ENCODE data around the gene VPS26C.

The VPS26C gene

DNA sequence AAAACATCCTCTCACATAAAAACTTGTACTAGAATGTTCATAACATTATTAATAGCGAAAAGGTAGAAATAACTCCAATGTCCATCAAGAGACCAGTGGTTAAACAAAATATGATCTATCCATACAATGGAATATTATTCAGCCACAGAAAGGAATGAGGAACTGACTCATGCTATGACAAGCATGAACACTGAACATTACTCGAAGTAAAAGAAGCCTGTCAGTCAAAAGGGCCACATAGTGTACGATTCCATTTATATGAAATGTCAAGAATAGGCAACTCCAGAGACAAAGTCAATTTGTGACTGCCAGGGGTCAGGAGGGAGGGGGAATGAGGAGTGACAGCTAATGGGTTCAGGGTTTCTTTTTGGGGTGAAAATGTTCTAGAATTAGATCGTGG is 2.3 kb downstream of the VPS26C start:
- no peak for DNase-seq (ENCODE audit: low read depth in 2 of 2)

DNA sequence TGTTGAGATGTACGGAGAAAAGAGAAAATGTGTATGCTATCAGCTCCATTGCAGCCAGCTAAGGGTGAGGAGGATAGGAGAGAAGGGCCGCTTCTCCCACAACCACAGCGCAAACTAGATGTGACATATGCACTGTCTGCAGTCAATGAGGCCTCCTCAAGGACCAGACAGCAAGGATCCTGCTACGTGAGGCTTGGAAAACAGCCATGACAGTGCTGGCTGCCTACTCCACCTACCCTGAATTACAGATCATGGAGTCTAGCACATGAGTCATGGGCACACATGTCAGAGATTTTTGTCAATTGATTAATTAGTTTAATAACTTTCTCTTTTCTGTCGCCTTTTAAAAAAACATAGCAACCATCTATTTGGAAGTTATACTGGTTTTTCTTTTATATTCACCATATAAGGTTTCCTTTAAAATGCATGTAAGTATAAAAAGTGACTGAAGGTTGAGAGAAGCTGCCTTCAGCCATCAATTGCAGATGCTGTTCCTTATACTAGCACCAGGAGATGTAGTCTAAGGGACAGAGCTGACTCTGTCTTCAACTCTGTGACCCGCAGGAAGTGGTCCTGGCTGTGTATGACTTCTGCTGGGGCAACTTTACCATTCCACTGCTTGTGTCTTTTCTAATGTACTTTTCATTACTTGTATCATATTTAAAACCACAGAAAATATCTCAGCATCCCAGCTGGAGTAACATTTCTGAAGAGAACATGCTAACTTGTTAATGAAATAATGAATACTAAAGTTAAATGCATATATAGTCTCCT is 3.1 kb downstream of the VPS26C start:
- no peak for DNase-seq (ENCODE audit: low read depth in 2 of 2)

GRCh38 chr21:37259426-37259825 is 7.7 kb downstream of the VPS26C start:
- no peak for DNase-seq (ENCODE audit: low read depth in 2 of 2)

DNA sequence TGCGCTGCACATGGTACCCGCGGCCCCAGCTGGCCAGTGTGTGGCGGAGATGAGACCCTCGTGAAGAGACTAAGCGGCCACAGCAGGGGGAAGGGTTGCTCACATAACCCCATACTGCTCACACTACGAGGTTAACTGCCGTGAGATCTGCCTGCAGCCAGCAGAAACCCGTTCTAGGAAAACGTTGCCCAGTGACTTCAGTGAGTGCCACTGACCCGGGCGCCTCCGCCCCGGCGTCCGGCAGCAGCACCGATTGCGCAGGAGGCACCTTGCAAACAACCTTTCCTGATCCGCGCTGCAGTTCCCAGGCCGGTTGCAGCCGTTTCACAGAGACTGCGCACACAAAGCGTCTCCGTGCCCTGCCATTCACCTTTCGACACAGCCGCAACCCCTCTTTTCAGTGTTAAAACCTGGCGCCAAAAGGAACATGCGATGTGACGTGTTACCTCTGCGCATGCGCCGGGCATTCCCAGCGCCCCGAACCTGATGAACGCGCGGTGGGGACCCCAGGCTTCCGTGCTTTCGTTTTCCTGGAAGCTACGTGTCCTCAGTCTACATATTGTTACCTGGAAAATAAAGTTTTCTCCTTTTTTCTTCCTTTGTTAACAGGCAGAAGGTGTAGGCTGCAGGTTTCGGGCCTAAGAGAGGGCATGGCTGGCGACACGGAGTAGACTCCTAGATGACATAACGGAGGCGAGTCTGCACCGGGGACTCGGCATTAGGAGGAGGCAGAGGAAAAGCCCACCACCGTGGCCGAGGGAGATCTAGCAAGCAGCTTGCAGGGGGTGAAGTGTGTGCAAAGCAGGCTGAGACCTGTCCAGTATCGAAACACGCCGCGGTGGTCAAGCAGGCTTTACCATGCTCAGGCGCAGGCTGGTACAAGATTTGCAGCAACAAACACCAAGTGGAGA is 8.9 kb downstream of the VPS26C start:
- peak; percentile 66 to 78 for DNase-seq (ENCODE audit: low read depth in 2 of 2)

DNA sequence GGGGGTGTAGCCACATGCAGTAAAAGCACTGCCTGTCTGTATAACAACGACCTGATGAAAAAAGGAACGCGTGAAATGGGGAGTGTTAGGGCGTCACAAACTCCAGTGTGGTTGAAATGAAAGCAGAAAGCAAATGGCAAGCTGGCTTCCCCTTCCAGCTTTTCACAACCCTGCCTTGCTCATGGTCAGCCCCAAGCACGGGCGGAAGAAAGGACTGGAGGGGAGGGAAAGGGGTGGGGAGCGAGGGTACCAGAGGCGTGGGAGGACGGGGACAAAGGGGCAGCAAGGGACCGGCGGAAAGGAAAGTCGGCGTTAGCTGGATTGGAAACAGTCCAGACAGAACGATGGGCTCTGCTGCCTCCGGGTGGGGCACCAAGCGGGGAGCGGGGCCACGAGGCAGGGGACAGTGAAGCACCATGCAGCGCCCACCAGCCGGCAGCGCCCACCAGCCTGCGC is 9.6 kb downstream of the VPS26C start:
- no peak for DNase-seq (ENCODE audit: low read depth in 2 of 2)

DNA sequence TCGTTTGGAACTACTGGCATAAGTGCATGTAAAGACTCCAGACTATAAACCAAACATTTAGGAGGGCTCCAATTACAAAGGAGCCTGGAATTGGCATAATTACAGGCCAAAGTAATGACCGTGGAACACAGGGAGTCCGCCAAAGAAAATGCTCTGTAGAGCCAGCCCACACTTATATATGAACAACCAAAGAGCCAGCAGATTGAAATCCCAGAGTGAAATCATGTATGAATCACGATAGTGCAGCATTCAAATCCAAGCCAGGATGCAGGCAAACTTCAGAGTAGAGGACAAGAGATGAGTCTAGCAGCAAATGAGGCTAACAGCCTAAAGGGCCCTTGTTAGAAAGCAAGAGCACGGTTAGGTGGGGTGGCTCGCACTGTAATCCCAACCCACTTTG is 13.1 kb downstream of the VPS26C start:
- DNase-seq (ENCODE audit: low read depth in 2 of 2) = no peak

- DNase-seq (ENCODE audit: low read depth in 2 of 2) = no peak
Observed at GRCh38 chr21:37251294-37251634, 15.9 kb downstream of the VPS26C start.

- DNase-seq (ENCODE audit: low read depth in 2 of 2) = no peak
Observed at GRCh38 chr21:37249112-37249904, 17.8 kb downstream of the VPS26C start.

DNA sequence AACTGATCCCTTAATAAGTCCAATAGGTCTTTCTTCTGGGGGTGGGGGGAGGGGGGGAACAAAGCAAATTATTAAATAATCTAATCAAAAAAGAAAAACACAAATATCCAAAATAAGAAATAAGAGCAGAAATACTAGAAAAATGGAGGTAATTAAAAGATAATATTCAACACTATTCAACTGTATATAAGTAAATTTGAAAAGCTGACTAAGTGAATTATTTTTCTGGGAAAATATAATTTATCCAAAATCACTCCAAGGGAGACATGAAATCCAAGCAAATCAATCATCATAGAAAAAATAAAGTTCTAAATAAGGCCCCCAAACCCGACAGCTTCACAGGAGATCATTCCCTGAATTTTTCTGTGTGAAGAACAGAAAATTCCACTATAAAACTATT is 18.8 kb downstream of the VPS26C start:
- no peak for DNase-seq (ENCODE audit: low read depth in 2 of 2)

GRCh38 chr21:37245151-37245550 is 22.0 kb downstream of the VPS26C start:
- no peak for DNase-seq (ENCODE audit: low read depth in 2 of 2)

GRCh38 chr21:37244501-37245095 is 22.5 kb downstream of the VPS26C start:
- DNase-seq (ENCODE audit: low read depth in 2 of 2) = no peak

DNA sequence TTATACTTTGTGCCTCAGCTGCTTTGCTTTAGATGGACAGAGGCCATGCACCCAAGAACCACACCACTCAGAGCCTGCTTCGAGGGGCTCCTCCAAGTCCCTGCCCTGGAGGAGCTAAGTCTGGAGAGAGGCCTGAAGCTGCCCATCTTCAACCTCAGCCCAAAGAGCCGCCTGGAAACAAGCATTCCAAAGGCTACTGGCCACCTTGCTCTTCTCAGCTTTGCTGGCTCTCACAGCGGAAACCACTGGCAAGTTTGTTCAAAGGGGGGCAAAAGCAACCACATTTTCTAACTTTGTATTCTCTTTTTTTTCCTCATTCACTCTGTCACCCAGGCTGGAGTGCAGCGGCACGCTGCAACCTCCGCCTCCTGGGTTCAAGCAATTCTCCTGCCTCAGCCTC is 23.2 kb downstream of the VPS26C start:
- DNase-seq (ENCODE audit: low read depth in 2 of 2) = no peak

GRCh38 chr21:37241426-37241825 is 25.7 kb downstream of the VPS26C start:
- no peak for DNase-seq (ENCODE audit: low read depth in 2 of 2)

- DNase-seq (ENCODE audit: low read depth in 2 of 2) = no peak
Observed at GRCh38 chr21:37240978-37241377, 26.2 kb downstream of the VPS26C start.

GRCh38 chr21:37237764-37238163 is 29.4 kb downstream of the VPS26C start:
- no peak for DNase-seq (ENCODE audit: low read depth in 2 of 2)

DNA sequence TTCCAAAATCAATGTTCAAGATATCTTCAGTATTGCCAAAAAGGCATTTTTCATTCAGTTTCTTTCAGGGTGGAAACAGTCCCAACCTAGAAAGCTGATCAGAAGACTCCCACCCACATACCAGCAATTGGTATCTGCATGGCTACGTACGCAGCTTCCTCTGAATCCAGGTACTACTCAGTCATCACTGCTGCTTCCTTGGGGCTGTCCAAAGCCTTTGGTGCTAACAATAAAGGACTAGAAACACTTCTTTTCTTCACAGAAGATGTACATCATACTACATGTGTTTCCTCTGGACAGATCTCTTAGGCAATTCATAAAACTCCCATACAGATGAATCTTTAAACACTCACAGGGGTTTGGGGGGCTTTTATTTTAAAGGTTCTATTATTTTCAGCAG is 29.8 kb downstream of the VPS26C start:
- DNase-seq (ENCODE audit: low read depth in 2 of 2) = no peak

GRCh38 chr21:37233551-37234146 is 33.5 kb downstream of the VPS26C start:
- DNase-seq (ENCODE audit: low read depth in 2 of 2) = no peak

DNA sequence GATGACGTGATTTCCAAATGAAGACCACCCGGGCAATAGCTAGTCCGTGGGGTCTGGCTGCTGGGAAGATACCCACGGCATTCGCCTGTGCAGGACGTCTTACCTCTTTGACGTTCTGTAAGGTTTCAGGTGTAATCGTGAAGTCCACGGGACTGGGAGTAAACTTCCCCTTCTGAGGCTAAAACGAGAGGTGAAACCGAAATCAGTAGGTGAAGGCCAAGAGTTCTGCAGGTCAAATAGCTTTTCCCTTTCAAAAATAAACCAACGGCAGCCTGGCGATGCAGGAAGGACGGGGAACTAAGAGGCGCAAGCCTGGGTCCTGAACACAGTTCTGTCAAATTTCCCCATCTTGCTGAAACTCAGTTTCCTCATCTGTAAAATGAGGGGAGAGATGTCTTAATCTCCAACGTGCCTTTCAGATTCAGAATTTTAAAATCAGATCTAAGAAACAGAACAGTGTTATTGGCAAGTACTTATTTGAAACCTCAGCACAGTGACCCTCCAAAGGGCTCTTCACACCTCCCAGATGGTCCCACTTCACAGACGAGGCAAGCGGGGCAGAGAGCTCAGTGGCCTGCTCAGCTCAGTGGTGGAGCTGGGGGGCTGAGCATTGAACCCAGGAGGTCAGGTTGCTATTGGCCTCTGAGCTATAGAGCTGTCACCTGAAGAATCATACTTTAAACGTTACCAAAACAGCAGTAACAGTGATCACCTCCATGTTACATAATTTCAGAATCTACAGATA is 34.7 kb downstream of the VPS26C start:
- no peak for DNase-seq (ENCODE audit: low read depth in 2 of 2)

DNA sequence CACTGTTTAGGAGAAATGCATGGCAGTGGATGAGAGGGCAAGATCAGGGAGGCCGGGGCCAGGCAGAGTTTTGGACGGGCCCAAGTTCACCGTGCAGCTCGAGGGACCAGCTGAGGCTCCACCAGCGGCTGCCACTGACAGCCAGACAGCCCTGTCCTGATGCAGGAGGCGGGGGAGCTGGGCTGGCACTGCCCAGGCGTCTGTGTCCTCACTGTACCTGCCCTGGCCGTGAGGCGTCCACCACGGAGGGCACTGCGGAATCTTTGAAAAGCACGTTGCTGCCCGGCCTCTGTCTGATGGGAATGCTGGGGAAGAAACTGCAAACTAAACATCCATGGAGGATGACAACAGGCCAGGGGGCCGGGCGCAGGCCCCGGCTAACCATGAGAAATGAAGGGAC is 35.5 kb downstream of the VPS26C start:
- no peak for DNase-seq (ENCODE audit: low read depth in 2 of 2)

DNA sequence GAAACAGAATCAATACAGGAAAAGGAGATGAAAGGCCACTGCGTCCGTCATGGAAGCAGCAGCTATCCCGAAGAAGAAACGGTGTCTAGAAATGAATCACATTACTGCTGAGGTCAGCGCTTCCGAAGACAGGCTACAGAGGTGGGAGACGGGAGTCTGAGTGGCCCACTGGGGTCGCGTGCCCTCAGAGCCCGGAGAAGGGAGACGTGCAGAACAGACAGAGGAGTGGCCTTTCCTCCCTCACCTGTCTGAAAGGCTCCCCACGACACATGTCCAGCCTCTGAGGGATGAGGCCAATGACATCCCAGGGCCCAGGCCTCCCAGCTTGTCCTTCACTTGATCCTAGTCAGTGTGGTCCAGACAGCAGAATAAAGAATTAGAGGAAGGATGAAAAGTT is 35.9 kb downstream of the VPS26C start:
- no peak for DNase-seq (ENCODE audit: low read depth in 2 of 2)

Data from stimulated activated CD4-positive, alpha-beta T cell treated with anti-CD3 and anti-CD28 coated beads, Interleukin-15, amount 100 ng/mL, for 48 hours (primary cell).